ENCODE data around the gene PIH1D1. TPM values are rescaled to one million over a fixed set of nuclear protein-coding genes. Genes with fewer than 3 reads are reported as not detected.

PIH1D1 gene
- total RNA-seq, 1 donor from 2014 or later = 77.9 TPM

Other genes starting within 250 kb of the PIH1D1 start
- 0.86 TPM for gene SLC6A16, start 126.6 kb downstream of the PIH1D1 start, total RNA-seq
- 27.5 TPM for gene CD37, start 116.4 kb downstream of the PIH1D1 start, total RNA-seq
- gene TEAD2, start 89.4 kb downstream of the PIH1D1 start, total RNA-seq = 18.0 TPM
- gene DKKL1, start 87.9 kb downstream of the PIH1D1 start, total RNA-seq = not detected
- not detected for gene KASH5, start 63.6 kb downstream of the PIH1D1 start, total RNA-seq
- not detected for gene PTH2, start 28.4 kb downstream of the PIH1D1 start, total RNA-seq
- gene GFY, start 26.4 kb downstream of the PIH1D1 start, total RNA-seq = not detected
- gene SLC17A7, start 10.3 kb downstream of the PIH1D1 start, total RNA-seq = 1.6 TPM
- 45.3 TPM for gene ALDH16A1, start 1.4 kb upstream of the PIH1D1 start, total RNA-seq
- gene FLT3LG, start 22.4 kb upstream of the PIH1D1 start, total RNA-seq = 10.2 TPM
- gene RPL13A, start 35.8 kb upstream of the PIH1D1 start, total RNA-seq = 2,400 TPM
- gene RPS11, start 44.6 kb upstream of the PIH1D1 start, total RNA-seq = 1,395 TPM
- 320 TPM for gene FCGRT, start 60.8 kb upstream of the PIH1D1 start, total RNA-seq
- gene RCN3, start 76.2 kb upstream of the PIH1D1 start, total RNA-seq = 42.8 TPM
- gene NOSIP, start 128.7 kb upstream of the PIH1D1 start, total RNA-seq = 56.3 TPM
- 18.2 TPM for gene PRRG2, start 129.5 kb upstream of the PIH1D1 start, total RNA-seq
- gene PRR12, start 139.4 kb upstream of the PIH1D1 start, total RNA-seq = 42.7 TPM
- gene RRAS, start 188.3 kb upstream of the PIH1D1 start, total RNA-seq = 96.1 TPM
- 86.0 TPM for gene SCAF1, start 190.4 kb upstream of the PIH1D1 start, total RNA-seq
- 174 TPM for gene IRF3, start 214.0 kb upstream of the PIH1D1 start, total RNA-seq
- 18.9 TPM for gene BCL2L12, start 214.1 kb upstream of the PIH1D1 start, total RNA-seq
- gene PRMT1, start 225.5 kb upstream of the PIH1D1 start, total RNA-seq = 103 TPM
- gene ADM5, start 237.8 kb upstream of the PIH1D1 start, total RNA-seq = 1.3 TPM
- gene CPT1C, start 239.3 kb upstream of the PIH1D1 start, total RNA-seq = 14.2 TPM

All from mucosa of gallbladder (tissue), 1 donor.